RWPE2 (cell line): ENCODE measurements around the gene GPC2.
A peak's percentile ranks its signal among the peaks of the same experiment; 100 is the strongest.
"Not testable (repeated sequence)": the region's sequence is repeated elsewhere in the genome, so short reads cannot be mapped to it uniquely, and the experiment has no call there.

Source experiments
- ATAC-seq: fragments of 200-7000 bp; cut with Tn5 transposase; 3 replicates; pipeline ENCODE4 v1.9.1; 2021; ENCODE audit warnings: low read depth
- DNase-seq: peaks from one replicate; pipeline ENCODE4 v3.0.0-alpha.2; 2020; ENCODE audit warnings: low spot score
- H3K27ac ChIP-seq: fragments of 450-650 bp; 2 replicates; pipeline ENCODE4 v1.5.1; 2017; ENCODE audit warnings: mild to moderate bottlenecking; ENCODE audit not compliant: poor library complexity, severe bottlenecking
- H3K27me3 ChIP-seq: fragments of 250-450 bp; sonication (Bioruptor Pico); 2 replicates; pipeline ENCODE4 v1.5.1; 2021; ENCODE audit warnings: mild to moderate bottlenecking, moderate library complexity; ENCODE audit not compliant: insufficient read depth, poor library complexity, severe bottlenecking
- H3K36me3 ChIP-seq: fragments of 250-450 bp; sonication (Bioruptor Pico); 2 replicates; pipeline ENCODE4 v1.5.1; 2020; ENCODE audit warnings: low read depth, mild to moderate bottlenecking, moderate library complexity
- H3K4me1 ChIP-seq: fragments of 250-450 bp; sonication (Bioruptor Pico); 2 replicates; pipeline ENCODE4 v1.5.1; 2021; ENCODE audit warnings: mild to moderate bottlenecking, moderate library complexity; ENCODE audit not compliant: insufficient read depth, poor library complexity, severe bottlenecking
- H3K4me3 ChIP-seq: fragments of 250-450 bp; sonication (Bioruptor Pico); 2 replicates; pipeline ENCODE4 v1.5.1; 2021; ENCODE audit warnings: mild to moderate bottlenecking, moderate library complexity; ENCODE audit not compliant: severe bottlenecking
- H3K9me3 ChIP-seq: fragments of 250-450 bp; sonication (Bioruptor Pico); 2 replicates; pipeline ENCODE4 v1.5.1; 2021; ENCODE audit warnings: mild to moderate bottlenecking, moderate library complexity; ENCODE audit not compliant: severe bottlenecking
- TF ChIP-seq, protein P1 (sequence below): fragments of 450-650 bp; IDR thresholded peaks from one replicate; pipeline ENCODE4 v1.5.1; 2017; ENCODE audit warnings: mild to moderate bottlenecking, moderate library complexity; ENCODE audit not compliant: poor library complexity, severe bottlenecking

GPC2 gene

DNA sequence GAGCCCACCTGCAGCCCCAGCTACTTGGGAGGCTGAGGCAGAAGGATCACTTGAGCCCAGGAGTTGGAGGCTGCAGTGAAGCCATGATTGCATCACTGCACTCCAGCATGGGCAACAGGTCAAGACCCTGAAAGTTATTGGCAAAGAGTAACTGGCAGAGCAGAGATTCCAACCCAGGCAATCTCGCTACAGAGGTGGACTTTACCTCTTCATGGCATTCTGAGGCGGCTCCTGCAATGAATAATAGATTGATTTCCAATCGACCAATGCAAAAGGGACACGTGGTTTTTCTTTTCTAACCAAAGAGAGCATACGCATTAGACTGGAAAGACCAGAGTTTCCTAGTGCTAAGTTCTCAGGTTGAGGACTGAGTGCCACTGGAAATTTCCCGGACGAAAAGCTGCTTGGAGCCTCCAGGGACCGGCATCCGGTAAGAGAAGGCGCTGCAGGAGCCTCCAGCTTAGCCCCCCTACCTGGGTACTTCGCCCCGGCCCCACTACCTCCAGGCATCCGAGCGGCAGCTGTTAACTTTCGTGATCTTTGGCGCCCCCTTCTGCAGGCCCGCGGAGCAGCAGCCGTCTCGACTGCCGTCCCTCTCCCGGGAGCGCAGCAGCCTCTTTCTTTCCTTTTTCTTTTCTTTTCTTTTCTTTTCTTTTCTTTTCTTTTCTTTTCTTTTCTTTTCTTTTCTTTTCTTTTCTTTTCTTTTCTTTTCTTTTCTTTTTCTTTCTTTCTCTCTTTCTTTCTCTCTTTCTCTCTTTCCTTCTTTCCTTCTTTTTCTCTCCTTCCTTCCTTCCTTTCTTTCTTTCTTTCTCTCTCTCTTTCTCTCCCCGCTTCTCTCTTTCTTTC is 46.4 kb downstream of the GPC2 start:
- H3K4me3 ChIP-seq = no peak overlapping the region
- H3K9me3 ChIP-seq = no peaks in the 10 kb centered on the region
- no peak for ATAC-seq
- H3K27ac ChIP-seq = no peak overlapping the region
- DNase-seq = no peak
- no peaks in the 10 kb centered on the region for H3K27me3 ChIP-seq
- TF ChIP-seq, protein P1, sequence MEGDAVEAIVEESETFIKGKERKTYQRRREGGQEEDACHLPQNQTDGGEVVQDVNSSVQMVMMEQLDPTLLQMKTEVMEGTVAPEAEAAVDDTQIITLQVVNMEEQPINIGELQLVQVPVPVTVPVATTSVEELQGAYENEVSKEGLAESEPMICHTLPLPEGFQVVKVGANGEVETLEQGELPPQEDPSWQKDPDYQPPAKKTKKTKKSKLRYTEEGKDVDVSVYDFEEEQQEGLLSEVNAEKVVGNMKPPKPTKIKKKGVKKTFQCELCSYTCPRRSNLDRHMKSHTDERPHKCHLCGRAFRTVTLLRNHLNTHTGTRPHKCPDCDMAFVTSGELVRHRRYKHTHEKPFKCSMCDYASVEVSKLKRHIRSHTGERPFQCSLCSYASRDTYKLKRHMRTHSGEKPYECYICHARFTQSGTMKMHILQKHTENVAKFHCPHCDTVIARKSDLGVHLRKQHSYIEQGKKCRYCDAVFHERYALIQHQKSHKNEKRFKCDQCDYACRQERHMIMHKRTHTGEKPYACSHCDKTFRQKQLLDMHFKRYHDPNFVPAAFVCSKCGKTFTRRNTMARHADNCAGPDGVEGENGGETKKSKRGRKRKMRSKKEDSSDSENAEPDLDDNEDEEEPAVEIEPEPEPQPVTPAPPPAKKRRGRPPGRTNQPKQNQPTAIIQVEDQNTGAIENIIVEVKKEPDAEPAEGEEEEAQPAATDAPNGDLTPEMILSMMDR = peak; percentile 78
- H3K4me1 ChIP-seq = peaks cover 1% of the 10 kb centered on the region
- H3K36me3 ChIP-seq = no peaks in the 10 kb centered on the region

DNA sequence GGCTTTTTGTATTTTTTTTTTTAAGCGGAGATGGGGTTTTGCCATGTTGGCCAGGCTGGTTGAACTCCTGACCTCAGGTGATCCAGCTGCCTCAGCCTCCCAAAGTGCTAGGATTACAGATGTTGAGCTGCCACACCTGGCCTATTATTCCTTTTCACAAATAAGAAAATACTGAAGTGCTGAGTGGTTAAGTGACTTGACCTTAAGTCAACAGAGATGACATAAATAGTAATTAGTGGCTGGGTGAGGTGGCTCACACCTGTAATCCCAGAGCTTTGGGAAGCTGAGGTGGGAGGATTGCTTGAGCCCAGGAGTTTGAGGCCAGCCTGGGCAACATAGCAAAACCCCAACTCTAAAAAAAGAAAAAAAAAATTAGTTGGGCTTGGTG is 47.0 kb downstream of the GPC2 start:
- H3K9me3 ChIP-seq, H3K27ac ChIP-seq, ATAC-seq, DNase-seq, H3K4me1 ChIP-seq, H3K4me3 ChIP-seq, H3K27me3 ChIP-seq, H3K36me3 ChIP-seq: not testable (repeated sequence)

DNA sequence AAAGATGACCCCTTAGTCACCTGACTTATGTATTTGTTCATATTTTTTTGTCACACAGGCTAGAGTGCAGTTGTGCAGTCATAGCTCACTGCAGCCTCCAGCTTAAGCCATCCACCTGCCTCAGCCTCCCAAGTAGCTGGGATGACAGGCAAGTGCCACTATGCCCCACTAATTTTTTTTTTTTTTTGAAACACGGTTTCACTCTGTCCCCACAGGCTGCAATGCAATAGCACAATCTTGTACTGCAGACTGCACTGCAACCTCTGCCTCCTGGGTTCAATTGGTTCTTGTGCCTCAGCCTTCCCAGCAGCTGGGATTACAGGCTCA is 48.6 kb downstream of the GPC2 start:
- H3K4me3 ChIP-seq = no peak overlapping the region
- no peaks in the 10 kb centered on the region for H3K9me3 ChIP-seq
- H3K27ac ChIP-seq = no peak overlapping the region
- TF ChIP-seq, protein P1 = no peak
- DNase-seq (no peak), ATAC-seq (no peak)
- H3K27me3 ChIP-seq = no peaks in the 10 kb centered on the region
- peaks cover 5% of the 10 kb centered on the region for H3K4me1 ChIP-seq
- no peaks in the 10 kb centered on the region for H3K36me3 ChIP-seq

DNA sequence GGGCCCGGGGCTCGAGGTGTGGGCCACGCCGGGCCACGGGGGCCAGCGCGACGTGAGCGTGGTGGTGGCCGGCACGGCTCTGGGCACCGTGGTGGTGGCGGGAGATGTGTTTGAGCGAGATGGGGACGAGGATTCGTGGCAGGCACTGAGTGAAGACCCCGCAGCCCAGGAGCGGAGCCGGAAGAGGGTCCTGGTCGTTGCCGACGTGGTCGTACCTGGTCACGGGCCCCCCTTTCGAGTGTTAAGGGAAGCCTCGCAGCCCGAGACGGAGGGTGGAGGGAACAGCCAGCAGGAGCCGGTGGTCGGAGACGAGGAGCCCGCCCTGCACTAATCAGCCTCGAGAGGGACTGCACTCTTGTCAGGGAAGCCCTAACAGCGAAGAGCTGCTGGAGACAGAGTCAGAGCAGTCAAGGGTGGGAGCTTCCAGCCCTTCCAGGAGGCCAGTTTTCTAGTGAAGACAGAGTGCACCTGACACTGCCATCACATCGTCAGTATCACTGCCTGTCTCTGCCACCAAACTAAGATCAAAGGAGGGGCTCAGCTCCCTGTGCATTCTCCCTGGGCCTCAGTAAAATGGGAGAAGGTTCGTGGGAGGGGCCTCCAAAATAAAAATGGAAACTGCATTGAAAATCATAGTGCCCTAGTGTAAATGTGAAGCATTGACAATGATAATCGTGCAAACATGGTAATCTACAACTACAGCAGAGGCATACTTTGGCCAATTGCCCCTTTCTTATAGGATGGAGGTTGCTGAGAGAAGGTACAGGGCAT is 49.1 kb downstream of the GPC2 start:
- no peak for DNase-seq
- no peaks in the 10 kb centered on the region for H3K36me3 ChIP-seq
- no peaks in the 10 kb centered on the region for H3K27me3 ChIP-seq
- TF ChIP-seq, protein P1 = no peak
- H3K4me1 ChIP-seq = peaks cover 5% of the 10 kb centered on the region
- H3K9me3 ChIP-seq = no peaks in the 10 kb centered on the region
- peak overlapping the region; percentile 89 for H3K27ac ChIP-seq
- H3K4me3 ChIP-seq = peak overlapping the region; percentile 61
- ATAC-seq = peak; percentile 9; the same call in 1 of the 3 replicates

DNA sequence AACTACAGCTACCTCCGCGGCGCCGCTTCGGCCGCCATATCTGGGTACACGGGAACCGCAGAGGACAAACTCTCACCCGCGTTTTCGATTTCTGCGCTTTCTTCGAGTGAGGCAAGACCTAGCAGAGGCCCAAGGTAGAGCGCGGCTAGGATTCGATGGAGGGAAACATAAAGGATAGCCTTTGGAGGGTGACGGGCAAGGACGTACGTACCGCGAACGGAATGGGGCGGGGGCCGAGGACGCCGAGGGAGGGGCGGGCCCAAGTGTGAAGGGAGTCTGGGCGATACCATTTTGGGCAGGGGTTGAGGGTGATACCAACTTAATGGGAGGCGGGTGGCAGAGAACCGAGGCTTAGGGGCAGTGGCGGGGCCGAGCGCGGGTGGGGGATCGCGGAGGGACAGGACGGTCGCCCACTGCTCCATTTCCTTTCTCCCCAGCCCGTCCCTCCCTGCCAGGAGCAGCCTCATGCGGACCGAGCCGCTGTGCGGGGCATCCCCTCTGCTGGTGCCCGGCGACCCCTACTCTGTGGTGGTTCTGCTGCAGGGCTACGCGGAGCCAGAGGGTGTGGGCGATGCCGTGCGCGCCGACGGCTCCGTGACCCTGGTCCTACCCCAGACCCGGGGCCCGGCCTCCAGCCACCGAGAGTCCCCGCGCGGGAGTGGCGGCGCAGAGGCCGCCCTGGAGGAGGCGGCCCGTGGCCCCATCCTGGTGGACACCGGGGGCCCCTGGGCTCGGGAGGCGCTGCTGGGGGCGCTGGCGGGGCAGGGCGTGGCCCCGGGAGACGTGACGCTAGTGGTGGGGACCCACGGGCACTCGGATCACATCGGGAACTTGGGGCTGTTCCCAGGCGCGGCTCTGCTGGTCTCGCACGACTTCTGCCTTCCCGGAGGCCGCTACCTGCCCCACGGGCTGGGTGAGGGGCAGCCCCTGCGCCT is 50.0 kb downstream of the GPC2 start, which contains the start of gene MBLAC1:
MBLAC1 (plus strand) TSS at position 37 of the 935 bp plus-strand sequence; CDS start at position 466, 429 bp downstream.
- no peaks in the 10 kb centered on the region for H3K27me3 ChIP-seq
- H3K4me1 ChIP-seq = peaks cover 5% of the 10 kb centered on the region
- H3K4me3 ChIP-seq = peak within 1 kb of the TSS; percentile 61
- ATAC-seq (peak; percentile 71), DNase-seq (peak; percentile 88)
- no peaks in the 10 kb centered on the region for H3K9me3 ChIP-seq
- TF ChIP-seq, protein P1 = no peak
- H3K36me3 ChIP-seq = no peaks in the 10 kb centered on the region
- H3K27ac ChIP-seq = peak within 1 kb of the TSS; percentile 89
